Lung microvascular endothelial cell (primary cell): ENCODE data around the gene TPD52L1. TPM values are rescaled to one million over a fixed set of nuclear protein-coding genes. Genes with fewer than 3 reads are reported as not detected.
A peak's percentile ranks its signal among the peaks of the same experiment; 100 is the strongest.
"Not testable (repeated sequence)": the region's sequence is repeated elsewhere in the genome, so short reads cannot be mapped to it uniquely, and the experiment has no call there.

Source experiments
- DNase-seq, 2 donors: peaks; one replicate each; pipeline versions ENCODE4 v3.0.0 to v3.0.0-alpha.2; 2010; ENCODE audit warnings: low read depth in 2 of 2
- total RNA-seq: library from RNA; depleted of rRNA; stranded (reverse); fragments of >200 nt; gene quantifications from 2 replicates; pipeline ENCODE4 v1.2.1, GENCODE V29; 2014

The TPD52L1 gene
- total RNA-seq, 1 donor from 2014 or later: 2.4 TPM

DNA sequence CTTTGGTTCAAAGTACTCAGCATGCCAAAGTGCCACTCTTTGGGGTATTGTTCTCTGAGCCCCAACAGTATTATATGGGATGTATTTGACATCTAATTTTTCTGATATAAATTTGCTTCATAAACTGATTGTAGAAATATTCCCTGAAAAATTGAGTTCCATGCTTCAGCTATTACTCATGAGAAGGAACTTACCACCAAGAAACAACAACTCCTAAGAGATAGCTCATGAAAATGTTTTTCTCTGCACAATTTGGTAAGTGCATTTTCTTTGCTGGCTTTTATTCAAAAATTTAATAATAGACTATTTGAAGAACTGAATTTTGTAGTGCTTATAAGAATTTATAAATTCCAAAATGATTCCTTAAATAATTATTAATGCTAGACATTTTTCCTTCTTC, 12.8 kb upstream of the TPD52L1 start:
- no peak for DNase-seq

DNA sequence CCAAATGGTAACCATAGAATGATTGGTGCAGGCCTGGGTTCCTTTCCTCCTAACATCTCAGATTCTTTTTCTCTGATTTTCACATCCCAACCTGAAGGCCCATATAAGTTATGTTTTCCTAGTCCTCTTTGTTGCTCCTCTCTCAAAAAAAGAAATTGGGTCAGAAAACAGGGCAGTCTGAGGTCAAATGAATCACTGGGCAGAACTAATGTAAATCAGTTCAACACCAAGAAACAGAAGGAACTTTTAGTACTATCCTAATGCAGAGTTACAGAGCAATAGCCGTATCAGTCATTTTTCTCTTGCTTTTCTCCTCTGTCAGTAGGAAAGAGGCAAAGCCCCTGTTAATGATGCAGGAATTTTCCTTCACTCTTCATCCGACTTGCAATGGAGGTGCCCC, 11.0 kb upstream of the TPD52L1 start:
- no peak for DNase-seq

DNA sequence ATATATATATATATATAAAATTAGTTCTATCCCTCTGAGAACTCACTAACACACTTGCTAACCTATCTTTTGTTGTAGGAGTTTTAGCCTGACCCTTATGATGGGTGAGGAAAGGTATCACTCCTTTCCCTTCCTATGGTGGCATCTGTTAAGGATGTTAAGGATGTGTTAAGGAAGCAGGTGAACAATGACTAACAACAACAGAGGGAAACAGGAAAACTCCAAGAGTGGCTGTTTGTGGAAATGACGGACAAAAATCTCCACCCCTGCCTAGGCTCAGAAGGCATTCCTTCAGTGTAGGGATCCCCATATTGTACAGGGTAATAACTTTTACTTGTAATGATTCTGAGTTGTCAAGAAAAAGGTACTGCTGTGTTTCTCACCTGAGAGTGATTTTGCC, 8.8 kb upstream of the TPD52L1 start:
- DNase-seq: peak in 1 of 2 donors; percentile 6

- peak in 1 of 2 donors; percentile 30 for DNase-seq
Measured at GRCh38 chr6:125149256-125150144, 4.1 kb upstream of the TPD52L1 start.

GRCh38 chr6:125151700-125152099, 1.9 kb upstream of the TPD52L1 start:
- DNase-seq: no peak

- peak in 1 of 2 donors; percentile 13 for DNase-seq
Measured at GRCh38 chr6:125154118-125154760, 666 bp downstream of the TPD52L1 start.

DNA sequence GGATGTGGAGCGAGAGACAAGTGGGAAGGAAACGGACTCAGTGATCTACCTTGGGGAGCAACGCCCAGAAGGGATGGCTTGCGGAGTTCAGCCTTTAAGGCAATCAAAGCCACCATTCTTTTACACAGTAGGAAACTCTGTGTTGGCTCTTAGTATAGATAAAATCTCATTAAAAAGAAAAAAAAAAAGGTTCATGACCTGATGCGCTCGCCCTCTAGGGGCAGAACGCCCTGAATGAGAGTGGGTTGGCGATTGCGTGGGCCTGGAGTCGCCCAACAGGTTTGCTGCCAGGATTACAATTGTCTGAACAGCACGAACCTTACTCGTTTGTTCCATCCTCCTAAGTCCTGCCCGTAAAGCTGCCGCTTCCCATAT, 1.2 kb downstream of the TPD52L1 start:
- DNase-seq: peak in 1 of 2 donors; percentile 55

GRCh38 chr6:125155344-125155743, 1.8 kb downstream of the TPD52L1 start:
- no peak for DNase-seq

DNA sequence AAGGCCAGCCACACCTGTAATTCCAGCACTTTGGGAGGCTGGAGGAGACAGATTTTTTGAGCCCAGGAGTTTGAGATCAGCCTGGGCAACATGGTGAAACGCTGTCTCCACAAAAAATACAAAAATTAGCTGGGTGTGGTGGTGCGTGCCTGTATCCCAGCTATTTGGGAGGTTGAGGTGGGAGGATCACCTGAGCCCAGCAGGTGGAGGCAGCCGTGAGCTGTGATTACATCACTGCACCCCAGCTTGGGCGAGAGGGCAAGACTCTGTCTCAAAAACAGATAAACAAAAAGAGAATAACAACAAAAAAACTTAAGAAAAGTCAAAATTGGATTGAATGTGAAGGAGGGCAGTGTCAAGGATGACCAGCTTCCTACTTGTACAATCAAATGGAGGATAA, 2.9 kb downstream of the TPD52L1 start:
- DNase-seq: no peak

DNA sequence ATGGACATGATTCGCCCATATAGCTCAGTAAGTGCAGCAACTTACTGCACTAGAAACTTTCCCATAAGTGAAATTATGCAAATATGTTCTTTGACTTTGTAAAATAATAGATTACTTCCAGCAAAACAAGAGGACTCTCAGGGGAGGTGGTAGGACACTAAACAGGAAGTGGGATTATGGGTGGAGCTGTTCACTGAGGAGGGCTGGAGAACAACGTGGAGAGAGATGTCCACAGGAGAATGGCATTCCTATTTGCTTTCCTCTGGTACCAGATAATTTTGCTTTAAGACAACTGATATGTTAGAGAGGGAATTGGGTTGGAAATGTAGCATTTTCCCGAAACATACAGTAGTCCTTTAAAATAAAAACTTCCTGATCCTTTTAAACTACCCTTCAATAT, 3.7 kb downstream of the TPD52L1 start:
- no peak for DNase-seq

GRCh38 chr6:125157725-125158124, 4.2 kb downstream of the TPD52L1 start:
- no peak for DNase-seq

- DNase-seq: not testable (repeated sequence)
Measured at GRCh38 chr6:125163339-125163738, 9.8 kb downstream of the TPD52L1 start.

GRCh38 chr6:125163811-125164210, 10.2 kb downstream of the TPD52L1 start:
- DNase-seq: no peak

DNA sequence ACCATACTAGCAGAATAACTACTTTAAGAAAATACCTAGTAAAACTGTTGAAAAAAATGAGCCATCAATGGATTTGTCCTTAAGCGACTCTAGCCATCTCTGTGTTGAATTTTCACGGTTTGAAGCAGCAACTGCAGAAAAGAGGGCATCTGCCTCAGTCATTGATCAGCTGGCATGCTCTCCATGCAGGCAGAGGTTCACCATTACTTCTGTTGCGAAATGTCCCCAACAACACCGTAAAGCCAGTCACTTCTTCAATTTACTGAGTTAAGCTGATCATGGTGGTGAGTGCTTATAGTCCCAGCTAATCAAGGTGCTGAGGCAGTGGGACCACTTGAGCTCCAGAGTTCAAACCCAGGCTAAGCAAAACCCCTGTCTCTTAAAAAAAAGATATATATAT, 11.1 kb downstream of the TPD52L1 start:
- DNase-seq: no peak

GRCh38 chr6:125165256-125165655, 11.7 kb downstream of the TPD52L1 start:
- no peak for DNase-seq

GRCh38 chr6:125165776-125166175, 12.2 kb downstream of the TPD52L1 start:
- DNase-seq: no peak

- no peak for DNase-seq
Measured at GRCh38 chr6:125166711-125167110, 13.1 kb downstream of the TPD52L1 start.

- no peak for DNase-seq
Measured at GRCh38 chr6:125167579-125167978, 14.0 kb downstream of the TPD52L1 start.

DNA sequence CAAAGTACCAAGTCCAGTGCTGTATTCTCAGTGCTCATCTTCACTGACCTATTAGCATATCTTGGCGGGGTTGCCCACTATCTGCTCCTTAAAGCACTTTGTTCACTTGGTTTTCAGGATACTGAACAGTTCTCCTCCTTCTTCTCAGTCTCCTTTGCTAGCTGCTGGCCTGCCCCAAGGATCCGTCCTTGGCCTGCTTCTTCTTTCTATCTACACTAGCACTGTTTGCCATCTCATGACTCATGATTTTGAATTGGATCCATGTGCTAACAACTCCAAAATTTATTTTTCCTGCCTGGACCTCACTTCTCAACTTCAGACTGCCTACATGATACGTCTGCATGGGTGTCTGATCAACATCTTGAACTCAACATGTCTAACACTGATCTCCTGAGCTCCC, 15.5 kb downstream of the TPD52L1 start:
- no peak for DNase-seq

DNA sequence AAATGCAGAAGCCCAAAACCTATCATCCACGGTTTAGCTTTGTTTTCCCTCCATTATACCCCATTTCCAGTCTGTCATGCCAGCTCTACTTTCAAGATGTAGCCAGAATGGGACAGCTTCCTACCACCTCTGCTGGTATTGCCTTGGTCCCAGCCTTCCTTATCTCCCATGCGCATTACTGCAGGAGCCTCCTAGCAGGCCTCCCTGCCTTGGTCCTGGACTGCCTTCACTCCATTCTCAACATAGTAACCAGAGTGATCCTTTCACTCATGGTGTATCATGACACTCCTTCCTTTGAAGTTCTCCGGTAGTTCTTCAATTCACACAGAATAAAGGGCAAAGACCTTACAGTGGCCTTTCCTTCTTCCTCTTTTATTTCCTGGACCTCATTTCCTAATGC, 15.9 kb downstream of the TPD52L1 start:
- DNase-seq: no peak

- DNase-seq: no peak
Measured at GRCh38 chr6:125170376-125170775, 16.8 kb downstream of the TPD52L1 start.

DNA sequence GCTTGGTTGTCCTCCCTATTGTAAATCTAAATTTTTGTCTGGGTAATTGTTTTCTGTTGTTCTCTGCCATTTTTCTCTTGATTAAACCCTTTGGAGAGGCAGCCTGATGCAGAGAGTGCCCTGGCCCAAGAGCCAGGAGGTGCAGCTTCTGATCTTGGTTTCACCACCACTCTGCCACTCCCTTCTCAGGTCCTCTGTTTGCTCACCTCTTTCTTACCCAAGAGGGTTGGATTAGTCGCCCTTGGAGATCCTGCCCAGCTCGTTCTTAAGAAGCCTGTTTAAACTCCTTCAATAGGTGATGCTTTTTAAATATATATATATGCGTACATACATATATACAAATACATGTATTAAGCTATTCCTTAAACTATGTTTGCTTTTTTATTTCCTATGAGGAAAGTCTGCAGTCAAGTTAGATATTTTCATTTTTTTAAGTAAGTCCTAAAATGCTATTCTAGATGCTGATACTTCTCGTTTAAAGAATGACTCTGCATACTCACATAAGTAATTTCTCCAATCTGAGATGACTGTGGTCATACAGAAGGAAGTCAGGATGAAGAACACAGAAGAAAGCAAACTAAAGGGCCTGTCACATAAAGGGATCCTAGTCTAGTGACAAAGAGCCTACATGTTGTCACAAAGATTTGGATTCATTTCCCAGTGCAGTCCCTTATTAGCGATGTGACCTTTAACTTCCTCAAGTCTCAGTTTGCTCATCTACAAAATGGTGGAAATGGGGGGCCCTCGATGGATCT, 19.9 kb downstream of the TPD52L1 start:
- DNase-seq: no peak
